Duodenal mucosa (tissue), 2 donors: Measurements from ENCODE around the gene FAM135A.
A peak's percentile ranks its signal among the peaks of the same experiment; 100 is the strongest.

ENCODE experiments used
- H3K27ac ChIP-seq: one replicate; pipeline ENCODE4 v1.7.0; 2013; ENCODE audit warnings: low read depth, low read length
- H3K27me3 ChIP-seq, 2 donors: one replicate each; pipeline ENCODE4 v1.7.0; 2013; ENCODE audit warnings: low read length in 2 of 2, control low read depth in 1 of 2; ENCODE audit not compliant: insufficient read depth in 2 of 2, control insufficient read depth in 1 of 2
- H3K36me3 ChIP-seq, 2 donors: one replicate each; pipeline ENCODE4 v1.7.0; 2013; ENCODE audit warnings: low read length in 2 of 2, control low read depth in 1 of 2; ENCODE audit not compliant: insufficient read depth in 2 of 2, control insufficient read depth in 1 of 2
- H3K4me1 ChIP-seq, 2 donors: one replicate each; pipeline ENCODE4 v1.7.0; 2013; ENCODE audit warnings: low read length in 2 of 2, control low read depth in 1 of 2; ENCODE audit not compliant: insufficient read depth in 2 of 2, control insufficient read depth in 1 of 2
- H3K4me3 ChIP-seq, 2 donors: one replicate each; pipeline ENCODE4 v1.7.0; 2013; ENCODE audit warnings: low read length in 2 of 2, low read depth in 1 of 2
- H3K9ac ChIP-seq, 2 donors: one replicate each; pipeline ENCODE4 v1.7.0; 2013; ENCODE audit warnings: low read length in 2 of 2, low read depth in 1 of 2
- H3K9me3 ChIP-seq, 2 donors: one replicate each; pipeline ENCODE4 v1.7.0; 2013; ENCODE audit warnings: low read length in 2 of 2, control low read depth in 1 of 2; ENCODE audit not compliant: control insufficient read depth in 1 of 2

The FAM135A gene

DNA sequence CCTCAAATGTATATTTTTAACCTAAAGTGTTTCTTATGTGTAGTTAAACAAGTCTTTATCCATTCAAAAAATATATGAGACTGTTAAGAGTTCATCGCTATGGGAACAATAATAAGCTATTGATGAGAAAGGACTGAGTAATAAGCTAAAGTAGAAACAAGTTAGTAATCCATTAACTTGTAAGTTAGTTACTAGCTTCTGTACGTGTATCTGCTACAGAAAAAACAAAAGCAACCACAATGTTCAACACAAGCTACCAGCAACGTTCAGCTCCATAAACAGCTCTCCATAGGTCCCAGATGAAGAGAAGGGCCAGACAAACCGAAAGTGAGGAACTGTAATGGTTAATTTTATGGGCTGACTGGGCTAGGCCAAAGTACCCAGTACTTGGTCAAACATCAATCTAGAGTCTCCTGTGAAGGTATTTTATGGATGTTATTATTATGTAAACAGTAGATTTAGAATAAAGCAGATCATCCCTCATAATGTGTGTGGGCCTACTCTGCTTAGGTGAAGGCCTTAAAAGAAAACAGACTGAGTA, 33.8 kb upstream of the FAM135A start:
- no peaks in the 10 kb centered on the region for H3K27me3 ChIP-seq
- no peak overlapping the region for H3K27ac ChIP-seq
- H3K4me3 ChIP-seq = peak overlapping the region in 1 of 2 donors; percentile 32
- H3K9ac ChIP-seq = no peak overlapping the region
- H3K4me1 ChIP-seq = peaks cover 7 to 13% of the 10 kb centered on the region in 2 donors
- no peaks in the 10 kb centered on the region for H3K9me3 ChIP-seq
- H3K36me3 ChIP-seq = no peaks in the 10 kb centered on the region

- no peak overlapping the region for H3K27ac ChIP-seq
- peaks cover 7 to 13% of the 10 kb centered on the region in 2 donors for H3K4me1 ChIP-seq
- no peak overlapping the region for H3K9ac ChIP-seq
- H3K27me3 ChIP-seq = no peaks in the 10 kb centered on the region
- no peaks in the 10 kb centered on the region for H3K9me3 ChIP-seq
- H3K4me3 ChIP-seq = peak overlapping the region in 1 of 2 donors; percentile 32
- no peaks in the 10 kb centered on the region for H3K36me3 ChIP-seq
Measured at GRCh38 chr6:70380252-70380651, 33.1 kb upstream of the FAM135A start.

- H3K4me1 ChIP-seq = peaks cover 7 to 13% of the 10 kb centered on the region in 2 donors
- H3K36me3 ChIP-seq = no peaks in the 10 kb centered on the region
- H3K27ac ChIP-seq = no peak overlapping the region
- H3K9me3 ChIP-seq = no peaks in the 10 kb centered on the region
- no peak overlapping the region for H3K4me3 ChIP-seq
- no peak overlapping the region for H3K9ac ChIP-seq
- no peaks in the 10 kb centered on the region for H3K27me3 ChIP-seq
Measured at GRCh38 chr6:70380771-70381416, 32.4 kb upstream of the FAM135A start.

DNA sequence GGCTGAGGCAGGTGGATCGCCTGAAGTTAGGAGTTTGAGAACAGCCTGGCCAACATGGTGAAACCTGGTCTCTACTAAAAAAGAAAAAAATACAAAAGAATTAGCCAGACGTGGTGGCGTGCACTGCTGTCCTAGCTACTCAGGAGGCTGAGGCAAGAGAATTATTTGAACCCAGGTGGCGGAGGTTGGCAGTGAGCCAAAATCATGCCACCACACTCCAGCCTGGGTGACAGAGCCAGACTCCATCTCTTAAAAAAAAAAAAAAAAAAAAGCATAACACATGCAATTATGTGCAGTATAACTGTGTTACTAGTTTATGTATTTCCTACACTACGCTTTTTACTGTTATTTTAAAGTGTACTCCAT, 31.9 kb upstream of the FAM135A start:
- Histone ChIP-seq H3K27me3 (no peaks in the 10 kb centered on the region), H3K36me3 (no peaks in the 10 kb centered on the region), H3K9ac (no peak overlapping the region), H3K9me3 (no peaks in the 10 kb centered on the region), H3K4me3 (no peak overlapping the region), H3K4me1 (peaks cover 7 to 13% of the 10 kb centered on the region in 2 donors), H3K27ac (no peak overlapping the region)

DNA sequence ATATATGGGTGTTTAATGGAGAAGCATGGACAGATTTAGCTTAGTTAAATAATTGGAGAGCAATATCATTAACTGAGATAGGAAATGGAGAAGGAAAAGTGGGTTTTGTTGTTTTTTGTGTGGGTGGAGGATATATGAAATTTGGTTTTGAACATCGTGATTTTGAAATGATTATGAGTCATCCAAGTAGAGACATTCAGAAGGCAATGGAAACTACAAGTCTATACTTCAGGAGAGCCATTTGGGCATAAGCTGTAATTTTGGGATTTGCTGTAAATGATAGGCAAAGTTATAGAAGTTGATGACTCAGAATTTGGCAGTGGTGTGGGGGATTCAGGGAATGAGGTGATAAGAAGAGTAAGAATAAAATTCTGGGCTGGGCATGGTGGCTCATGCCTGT, 27.4 kb upstream of the FAM135A start:
- no peaks in the 10 kb centered on the region for H3K27me3 ChIP-seq

DNA sequence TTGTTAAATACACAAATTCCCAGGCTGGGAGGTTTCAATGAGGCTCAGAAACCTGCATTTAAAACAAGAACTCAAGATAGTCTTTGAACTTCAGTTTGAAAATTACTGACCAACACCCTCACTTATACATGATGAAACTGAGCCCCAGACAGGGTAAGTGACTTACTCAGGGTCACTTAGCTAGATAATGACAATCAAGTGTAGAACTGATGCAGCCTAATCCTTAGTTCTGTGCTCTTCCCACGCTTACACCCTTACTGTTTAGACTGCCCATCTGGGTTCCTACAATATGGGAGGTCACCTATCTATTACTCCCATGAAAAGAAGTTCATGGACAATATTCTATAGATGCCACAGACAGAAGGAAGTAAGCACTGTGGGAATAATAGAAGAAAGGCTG, 24.5 kb upstream of the FAM135A start:
- H3K9ac ChIP-seq = no peak overlapping the region
- no peaks in the 10 kb centered on the region for H3K27me3 ChIP-seq
- no peaks in the 10 kb centered on the region for H3K9me3 ChIP-seq
- no peak overlapping the region for H3K27ac ChIP-seq
- no peak overlapping the region for H3K4me3 ChIP-seq
- peaks cover 6 to 17% of the 10 kb centered on the region in 2 donors for H3K4me1 ChIP-seq
- no peaks in the 10 kb centered on the region for H3K36me3 ChIP-seq

More for the DNA sequence above, 27.4 kb upstream of the FAM135A start:
- Histone ChIP-seq H3K36me3 (no peaks in the 10 kb centered on the region), H3K27ac (no peak overlapping the region), H3K4me1 (peaks cover 6 to 7% of the 10 kb centered on the region in 2 donors), H3K4me3 (no peak overlapping the region), H3K9me3 (no peaks in the 10 kb centered on the region), H3K9ac (no peak overlapping the region)

GRCh38 chr6:70389261-70389660, 24.0 kb upstream of the FAM135A start:
- H3K4me1 ChIP-seq = peaks cover 6 to 17% of the 10 kb centered on the region in 2 donors
- H3K4me3 ChIP-seq = no peak overlapping the region
- H3K36me3 ChIP-seq = no peaks in the 10 kb centered on the region
- no peaks in the 10 kb centered on the region for H3K9me3 ChIP-seq
- H3K27ac ChIP-seq = no peak overlapping the region
- H3K27me3 ChIP-seq = no peaks in the 10 kb centered on the region
- no peak overlapping the region for H3K9ac ChIP-seq

GRCh38 chr6:70390067-70390466, 23.2 kb upstream of the FAM135A start:
- Histone ChIP-seq H3K9me3 (no peaks in the 10 kb centered on the region), H3K9ac (no peak overlapping the region), H3K4me3 (no peak overlapping the region), H3K36me3 (no peaks in the 10 kb centered on the region), H3K27me3 (no peaks in the 10 kb centered on the region), H3K27ac (no peak overlapping the region), H3K4me1 (peaks cover 11 to 19% of the 10 kb centered on the region in 2 donors)

GRCh38 chr6:70391492-70391891, 21.8 kb upstream of the FAM135A start:
- Histone ChIP-seq H3K27ac (no peak overlapping the region), H3K4me3 (peak overlapping the region; percentile 3 to 29), H3K9ac (no peak overlapping the region), H3K27me3 (no peaks in the 10 kb centered on the region), H3K9me3 (no peaks in the 10 kb centered on the region), H3K4me1 (peaks cover 16 to 32% of the 10 kb centered on the region in 2 donors), H3K36me3 (no peaks in the 10 kb centered on the region)

GRCh38 chr6:70394518-70395300, 18.6 kb upstream of the FAM135A start:
- Histone ChIP-seq H3K4me1 (peaks cover 20 to 55% of the 10 kb centered on the region in 2 donors), H3K9me3 (no peaks in the 10 kb centered on the region), H3K27ac (no peak overlapping the region), H3K4me3 (peak overlapping the region in 1 of 2 donors; percentile 5), H3K27me3 (no peaks in the 10 kb centered on the region), H3K9ac (no peak overlapping the region), H3K36me3 (no peaks in the 10 kb centered on the region)
